Heart left ventricle (tissue), 13 donors: Measurements from ENCODE around the gene RNF144B.

Source experiments
- POLR2A ChIP-seq, 2 donors: fragments of 450-650 bp; IDR thresholded peaks; one replicate each; pipeline ENCODE4 v1.6.1; 2017; ENCODE audit warnings: antibody characterized with exemption in 2 of 2, mild to moderate bottlenecking in 2 of 2, moderate library complexity in 2 of 2
- TF ChIP-seq, protein P1 (sequence below), 12 donors: fragments of 200-600 bp; sonication (generic) in 4 of 12; IDR thresholded peaks; one replicate each; pipeline versions ENCODE4 v1.5.0 to v1.8.0; 2018 to 2022; ENCODE audit warnings: antibody characterized with exemption in 12 of 12, mild to moderate bottlenecking in 5 of 12
- donor health status: ischemic (EF 13 %, LVEDD 7.1; RV severe dilation, severe dysfunction).
- donor health status: DM: no; HTN: yes; CAD: no.
- donor health status: DM: no; HTN: no; CAD: no.
- donor health status: ischemic (EF 25% LVEDD 6.9; RV normal size, moderate dysfunction).
- donor health status: ischemic (EF 25% LVEDD 5.7; RV mildly dilated, moderate dysfunction).
- donor health status: ischemic (EF 35%, LVEDD 5.7; RV mildly dilated, moderate dysfunction).
- donor health status: nonischemic (EF 11% LVEDD 7.7; RV severe dilation, severe dysfunction).
- donor health status: DM: yes; HTN: yes; CAD: no.
- donor health status: PGD.
- donor health status: ischemic (EF 29% LVEDD 5.4; RV normal size, mild dysfunction).
- donor health status: nonischemic (EF 23%, LVEDD 6.1; RV moderate dilation, normal function).

GRCh38 chr6:18432619-18433018, 45.5 kb downstream of the RNF144B start:
- TF ChIP-seq, protein P1, sequence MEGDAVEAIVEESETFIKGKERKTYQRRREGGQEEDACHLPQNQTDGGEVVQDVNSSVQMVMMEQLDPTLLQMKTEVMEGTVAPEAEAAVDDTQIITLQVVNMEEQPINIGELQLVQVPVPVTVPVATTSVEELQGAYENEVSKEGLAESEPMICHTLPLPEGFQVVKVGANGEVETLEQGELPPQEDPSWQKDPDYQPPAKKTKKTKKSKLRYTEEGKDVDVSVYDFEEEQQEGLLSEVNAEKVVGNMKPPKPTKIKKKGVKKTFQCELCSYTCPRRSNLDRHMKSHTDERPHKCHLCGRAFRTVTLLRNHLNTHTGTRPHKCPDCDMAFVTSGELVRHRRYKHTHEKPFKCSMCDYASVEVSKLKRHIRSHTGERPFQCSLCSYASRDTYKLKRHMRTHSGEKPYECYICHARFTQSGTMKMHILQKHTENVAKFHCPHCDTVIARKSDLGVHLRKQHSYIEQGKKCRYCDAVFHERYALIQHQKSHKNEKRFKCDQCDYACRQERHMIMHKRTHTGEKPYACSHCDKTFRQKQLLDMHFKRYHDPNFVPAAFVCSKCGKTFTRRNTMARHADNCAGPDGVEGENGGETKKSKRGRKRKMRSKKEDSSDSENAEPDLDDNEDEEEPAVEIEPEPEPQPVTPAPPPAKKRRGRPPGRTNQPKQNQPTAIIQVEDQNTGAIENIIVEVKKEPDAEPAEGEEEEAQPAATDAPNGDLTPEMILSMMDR (IDR thresholded peaks at IDR 0.05): no peak
- no peak for TF ChIP-seq POLR2A (IDR thresholded peaks at IDR 0.05)
